H1 (cell line): Measurements from ENCODE around the gene ADGRD2. TPM values are rescaled to one million over a fixed set of nuclear protein-coding genes. Genes with fewer than 3 reads are reported as not detected.
A peak's percentile ranks its signal among the peaks of the same experiment; 100 is the strongest.

ENCODE experiments used
- CTCF ChIA-PET: fragments of 300-600 bp; sonication (Branson Sonifier 250); formaldehyde crosslinking; loops from one replicate; lab custom pipeline; 2021; ENCODE audit not compliant: partially characterized antibody; lab: Charles Lee
- POLR2A ChIA-PET: fragments of 300-600 bp; sonication (Branson Sonifier 250); formaldehyde crosslinking; loops from one replicate; lab custom pipeline; 2021; ENCODE audit warnings: inconsistent platforms; ENCODE audit not compliant: partially characterized antibody; lab: Charles Lee
- DNase-seq, 2 experiments: peaks; one replicate each; pipeline versions ENCODE4 v3.0.0 to v3.0.0-alpha.2; 2010 to 2022; ENCODE audit warnings: low spot score in 2 of 2, low read depth in 1 of 2, mixed read lengths in 1 of 2
- FAIRE-seq: peaks from 2 replicates; lab custom pipeline; 2011; peaks lifted over from hg19 to GRCh38; lab: Jason Lieb, UNC
- H2AFZ ChIP-seq: 2 replicates; pipeline ENCODE4 v1.8.1; 2012; ENCODE audit warnings: low read length, inconsistent platforms
- H2AK5ac ChIP-seq: 2 replicates; pipeline ENCODE4 v1.6.1; 2013; ENCODE audit warnings: low read depth, low read length
- H2BK120ac ChIP-seq: replicated peaks from 2 replicates; pipeline ENCODE3; 2013; ENCODE audit warnings: low read depth, low read length, inconsistent platforms
- H2BK12ac ChIP-seq: 2 replicates; pipeline ENCODE4 v1.6.1; 2013; ENCODE audit warnings: low read depth, low read length
- H2BK15ac ChIP-seq: 2 replicates; pipeline ENCODE4 v1.6.1; 2013; ENCODE audit warnings: low read length
- H2BK20ac ChIP-seq: 2 replicates; pipeline ENCODE4 v1.6.1; 2013; ENCODE audit warnings: low read length
- H2BK5ac ChIP-seq: 2 replicates; pipeline ENCODE4 v1.6.1; 2013; ENCODE audit warnings: low read depth, low read length
- H3K14ac ChIP-seq: 2 replicates; pipeline ENCODE4 v1.6.1; 2013; ENCODE audit warnings: inconsistent platforms; ENCODE audit not compliant: insufficient read length
- H3K18ac ChIP-seq: 2 replicates; pipeline ENCODE4 v1.6.1; 2013; ENCODE audit warnings: low read length; ENCODE audit errors: extremely low read depth
- H3K23ac ChIP-seq: 2 replicates; pipeline ENCODE4 v1.6.1; 2013; ENCODE audit warnings: inconsistent platforms; ENCODE audit not compliant: insufficient read length
- H3K23me2 ChIP-seq: 2 replicates; pipeline ENCODE4 v1.6.1; 2013; ENCODE audit warnings: low read depth, low read length
- H3K27ac ChIP-seq: 2 replicates; pipeline ENCODE4 v1.6.1; 2011; ENCODE audit warnings: low read depth, low read length, inconsistent platforms
- H3K27me3 ChIP-seq, 4 experiments: replicated peaks in 1 of 4; 1 replicate in 1 of 4; 2 replicates in 3 of 4; pipeline versions ENCODE4 v1.6.1 to v1.8.1; 2011 to 2013; ENCODE audit warnings: low read length in 3 of 4, mild to moderate bottlenecking in 3 of 4, inconsistent platforms in 2 of 4, mixed read lengths in 2 of 4, moderate library complexity in 1 of 4; ENCODE audit not compliant: control insufficient read depth in 3 of 4, insufficient read depth in 3 of 4; ENCODE audit errors: extremely low read depth in 1 of 4
- H3K36me3 ChIP-seq, 4 experiments: 2 replicates each; pipeline versions ENCODE4 v1.6.1 to v1.8.1; 2011 to 2013; ENCODE audit warnings: mild to moderate bottlenecking in 4 of 4, low read length in 3 of 4, moderate library complexity in 2 of 4, control low read depth in 1 of 4, inconsistent platforms in 1 of 4; ENCODE audit not compliant: insufficient read depth in 4 of 4, control insufficient read depth in 2 of 4
- H3K4ac ChIP-seq: replicated peaks from 2 replicates; pipeline ENCODE3; 2013; ENCODE audit warnings: low read length, low read depth, mixed read lengths, inconsistent platforms; ENCODE audit not compliant: insufficient read length
- H3K4me1 ChIP-seq, 4 experiments: replicated peaks in 1 of 4; 1 replicate in 1 of 4; 2 replicates in 3 of 4; pipeline versions ENCODE4 v1.6.1 to v1.8.1; 2011 to 2013; ENCODE audit warnings: low read length in 3 of 4, inconsistent platforms in 2 of 4, mixed read lengths in 1 of 4; ENCODE audit not compliant: insufficient read depth in 4 of 4, control insufficient read depth in 3 of 4
- H3K4me2 ChIP-seq, 2 experiments: 2 replicates each; pipeline versions ENCODE4 v1.6.1 to v1.8.1; 2011 to 2013; ENCODE audit warnings: low read depth in 2 of 2, low read length in 2 of 2, control low read depth in 1 of 2, inconsistent platforms in 1 of 2, mild to moderate bottlenecking in 1 of 2; ENCODE audit not compliant: insufficient read depth in 1 of 2
- H3K4me3 ChIP-seq, 4 experiments: fragments of 200-600, 300-600 bp in 1 of 4; sonication (generic), shearing (Covaris generic), sonication (Bioruptor Twin) in 1 of 4; 2 replicates each; pipeline versions ENCODE4 v1.5.1 to v1.8.1; 2011 to 2016; ENCODE audit warnings: low read length in 4 of 4, low read depth in 3 of 4, control low read depth in 2 of 4, inconsistent platforms in 2 of 4, mild to moderate bottlenecking in 2 of 4, mixed read lengths in 1 of 4, moderate library complexity in 1 of 4; ENCODE audit not compliant: insufficient read depth in 2 of 4; ENCODE audit errors: extremely low read depth in 1 of 4
- H3K56ac ChIP-seq: replicated peaks from 2 replicates; pipeline ENCODE3; 2013; ENCODE audit warnings: low read depth, mild to moderate bottlenecking, mixed read lengths, low read length, inconsistent platforms; ENCODE audit not compliant: insufficient read length
- H3K79me1 ChIP-seq: 2 replicates; pipeline ENCODE4 v1.6.1; 2013; ENCODE audit warnings: low read depth, low read length, control low read depth
- H3K79me2 ChIP-seq, 2 experiments: 2 replicates each; pipeline versions ENCODE4 v1.6.1 to v1.8.1; 2012 to 2013; ENCODE audit warnings: low read length in 2 of 2, mild to moderate bottlenecking in 2 of 2, inconsistent platforms in 1 of 2; ENCODE audit not compliant: insufficient read depth in 2 of 2, control insufficient read depth in 1 of 2
- H3K9ac ChIP-seq, 4 experiments: replicated peaks in 1 of 4; 1 replicate in 1 of 4; 2 replicates in 3 of 4; pipeline versions ENCODE4 v1.6.1 to v1.8.1; 2011 to 2013; ENCODE audit warnings: low read depth in 3 of 4, low read length in 3 of 4, control low read depth in 2 of 4, mild to moderate bottlenecking in 2 of 4, moderate library complexity in 2 of 4, inconsistent platforms in 1 of 4; ENCODE audit errors: extremely low read depth in 1 of 4
- H3K9me3 ChIP-seq, 2 experiments: 2 replicates each; pipeline versions ENCODE4 v1.6.1 to v1.8.1; 2012 to 2013; ENCODE audit warnings: mild to moderate bottlenecking in 2 of 2, moderate library complexity in 2 of 2, control low read depth in 1 of 2, inconsistent platforms in 1 of 2, low read depth in 1 of 2, low read length in 1 of 2, mixed read lengths in 1 of 2; ENCODE audit not compliant: insufficient read depth in 2 of 2
- H4K20me1 ChIP-seq, 2 experiments: replicated peaks in 1 of 2; 2 replicates each; pipeline versions ENCODE3 to v1.8.1; 2011 to 2013; ENCODE audit warnings: inconsistent platforms in 2 of 2, low read length in 2 of 2, mild to moderate bottlenecking in 1 of 2; ENCODE audit not compliant: insufficient read depth in 2 of 2, control insufficient read depth in 1 of 2
- H4K5ac ChIP-seq: 2 replicates; pipeline ENCODE4 v1.6.1; 2013; ENCODE audit warnings: low read length, low read depth, mixed read lengths, inconsistent platforms; ENCODE audit not compliant: insufficient read length
- H4K8ac ChIP-seq: 2 replicates; pipeline ENCODE4 v1.8.0; 2013; ENCODE audit warnings: mild to moderate bottlenecking, moderate library complexity, low read length, inconsistent platforms; ENCODE audit not compliant: insufficient read depth; ENCODE audit errors: extremely low read depth
- H4K91ac ChIP-seq: replicated peaks from 2 replicates; pipeline ENCODE3; 2013; ENCODE audit warnings: low read length, mixed read lengths, inconsistent platforms; ENCODE audit not compliant: insufficient read length
- BRCA1 ChIP-seq: IDR thresholded peaks from 2 replicates; pipeline ENCODE4 v1.6.1; 2012; ENCODE audit warnings: low read depth, low read length, improper control_type of control experiment
- CBX5 ChIP-seq: fragments of 300-800, 300-1000 bp; sonication (generic); IDR thresholded peaks from 2 replicates; pipeline ENCODE4 v1.7.1; 2016; ENCODE audit warnings: antibody characterized with exemption, low read length, low read depth
- HDAC6 ChIP-seq: IDR thresholded peaks from one replicate; pipeline ENCODE4 v1.7.1; 2012; ENCODE audit warnings: low read depth, mild to moderate bottlenecking, inconsistent platforms, low read length, moderate library complexity
- RFX5 ChIP-seq: IDR thresholded peaks from 2 replicates; pipeline ENCODE4 v1.6.1; 2011; ENCODE audit warnings: low read depth, low read length, improper control_type of control experiment, borderline replicate concordance
- SAP30 ChIP-seq: fragments of 300-600 bp; sonication (generic); IDR thresholded peaks from 2 replicates; pipeline ENCODE4 v1.7.1; 2012; ENCODE audit warnings: low read length, moderate library complexity, mild to moderate bottlenecking, inconsistent platforms; ENCODE audit not compliant: insufficient read depth, insufficient replicate concordance
- SRF ChIP-seq: IDR thresholded peaks from 2 replicates; pipeline ENCODE4 v1.6.1; 2011; ENCODE audit warnings: mild to moderate bottlenecking, low read depth, low read length, moderate library complexity
- TBP ChIP-seq: IDR thresholded peaks from 2 replicates; pipeline ENCODE4 v1.6.1; 2011; ENCODE audit warnings: low read depth, low read length, improper control_type of control experiment
- WGBS, 2 experiments: shearing (Covaris generic) in 1 of 2; methylation state at CpG; one replicate each; pipeline versions ENCODE4 v1.1.6 to v1.1.7; 2013 to 2015; ENCODE audit warnings: low lambda C conversion rate in 2 of 2, mixed read lengths in 2 of 2, inconsistent platforms in 1 of 2, low coverage in 1 of 2, missing lambda C conversion rate in 1 of 2; ENCODE audit not compliant: insufficient replicate concordance in 2 of 2, insufficient coverage in 1 of 2, insufficient read length in 1 of 2; ENCODE audit errors: extremely low coverage in 1 of 2, missing lambda C conversion rate in 1 of 2; 5-methylcytosine and 5-hydroxymethylcytosine counted together
- polyA plus RNA-seq, 7 experiments: library from polyadenylated mRNA; depleted of rRNA in 3 of 7; stranded (reverse) in 5 of 7; unstranded in 2 of 7; fragments of >200 nt in 5 of 7; fragments of 200-250 nt in 2 of 7; gene quantifications; 1 replicate in 5 of 7; 2 replicates in 1 of 7; 4 replicates in 1 of 7; pipeline versions ENCODE4 v1.2.1 to v1.2.3, GENCODE V29; 2011 to 2013; ENCODE audit warnings: missing spikeins in 2 of 7, mixed read lengths in 2 of 7
- total RNA-seq: library from RNA; stranded (reverse); fragmentation: NEBNext Ultra II Directional; extraction: Animal tissue kit (Norgen Biotek cat#: 25700); gene quantifications from 2 replicates; pipeline ENCODE4 v1.2.1, GENCODE V29; 2021
- TF ChIP-seq, protein P1 (sequence below): IDR thresholded peaks from 2 replicates; pipeline ENCODE4 v1.6.1; 2011; ENCODE audit warnings: low read length, improper control_type of control experiment
- TF ChIP-seq, protein P2 (sequence below), 3 experiments: IDR thresholded peaks; 1 replicate in 2 of 3; 2 replicates in 1 of 3; pipeline versions ENCODE4 v1.5.1 to v1.6.1; 2011; ENCODE audit warnings: low read length in 3 of 3, mild to moderate bottlenecking in 3 of 3, inconsistent platforms in 2 of 3, low read depth in 1 of 3, moderate library complexity in 1 of 3; ENCODE audit not compliant: insufficient read depth in 1 of 3; ENCODE audit errors: control extremely low read depth in 1 of 3

Gene ADGRD2
- total and polyA plus RNA-seq, 2 of the 8 experiments (the other 6 are each of a cell fraction or from before 2014, with no cell fraction given): 0.41 to 1.4 TPM

DNA sequence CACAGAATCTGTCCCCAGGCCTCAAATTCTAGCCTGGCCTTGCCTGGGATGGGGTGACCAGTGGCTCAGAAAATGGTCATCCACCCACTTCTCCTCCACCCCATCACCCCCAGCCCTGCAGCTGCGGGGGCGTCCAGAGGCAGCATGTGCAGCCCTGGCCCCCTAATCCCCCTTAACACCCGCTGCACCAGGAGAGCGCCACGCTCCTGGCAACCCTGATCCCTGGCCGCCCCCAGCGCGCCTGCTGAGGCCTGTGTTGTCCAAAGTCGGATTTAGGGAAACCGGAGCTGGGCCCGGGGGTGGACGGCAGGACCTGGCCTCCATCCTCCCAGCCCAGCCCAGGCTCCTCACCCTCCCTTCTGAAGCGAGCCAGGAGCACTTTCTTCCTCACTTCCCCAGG, 35.0 kb downstream of the ADGRD2 start:
- Histone ChIP-seq H2AFZ (no peak overlapping the region), H3K4me2 (no peak overlapping the region), H3K4me3 (no peak overlapping the region), H2BK120ac (no peak overlapping the region), H3K27me3 (peaks cover 0 to 17% (median 10%) of the 10 kb centered on the region in 4 experiments; a peak in 6 of 7 replicates), H3K9me3 (no peaks in the 10 kb centered on the region), H2BK5ac (no peak overlapping the region), H3K36me3 (no peaks in the 10 kb centered on the region), H3K23ac (no peak overlapping the region), H2AK5ac (no peak overlapping the region), H3K79me2 (no peaks in the 10 kb centered on the region), H3K27ac (no peak overlapping the region), H3K4me1 (peaks cover 6 to 35% (median 17%) of the 10 kb centered on the region in 4 experiments), H2BK12ac (0 out of 2 replicates have a peak overlapping the region, but pooled peaks have one; percentile 27), H4K20me1 (peaks cover 0 to 7% of the 10 kb centered on the region in 2 experiments), H3K56ac (no peak overlapping the region), H2BK20ac (no peak overlapping the region), H3K79me1 (no peaks in the 10 kb centered on the region), H3K9ac (no peak overlapping the region), H4K91ac (no peak overlapping the region), H3K23me2 (peaks cover 4% of the 10 kb centered on the region; the same call in 1 of the 2 replicates), H4K5ac (no peak overlapping the region), H3K4ac (no peak overlapping the region), H3K18ac (no peak overlapping the region), H2BK15ac (no peak overlapping the region), H4K8ac (no peak overlapping the region), H3K14ac (no peak overlapping the region)
- DNase-seq (no peak), FAIRE-seq (no peak)
- WGBS, 2 experiments: 86% methylated on average over 12 of the region's 13 CpGs; no CpG with 5 or more reads in 1 of the 2 experiments
- CTCF ChIA-PET: interaction anchor here (0.9 to 2.6 kb wide), 4 partner anchors 12 to 52 kb away, joined by 3 to 9 read pairs (median 6); no protein-coding TSS in a partner anchor
- POLR2A ChIA-PET: interaction anchor here (1.0 to 3.1 kb wide), 3 partner anchors 12 to 21 kb away, joined by 3 to 11 read pairs (median 6); no protein-coding TSS in a partner anchor
- TF ChIP-seq, protein P1, sequence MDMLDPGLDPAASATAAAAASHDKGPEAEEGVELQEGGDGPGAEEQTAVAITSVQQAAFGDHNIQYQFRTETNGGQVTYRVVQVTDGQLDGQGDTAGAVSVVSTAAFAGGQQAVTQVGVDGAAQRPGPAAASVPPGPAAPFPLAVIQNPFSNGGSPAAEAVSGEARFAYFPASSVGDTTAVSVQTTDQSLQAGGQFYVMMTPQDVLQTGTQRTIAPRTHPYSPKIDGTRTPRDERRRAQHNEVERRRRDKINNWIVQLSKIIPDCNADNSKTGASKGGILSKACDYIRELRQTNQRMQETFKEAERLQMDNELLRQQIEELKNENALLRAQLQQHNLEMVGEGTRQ: no peak
- no peak for TF ChIP-seq BRCA1
- TF ChIP-seq HDAC6: no peak
- no peak for TF ChIP-seq TBP
- TF ChIP-seq, protein P2, sequence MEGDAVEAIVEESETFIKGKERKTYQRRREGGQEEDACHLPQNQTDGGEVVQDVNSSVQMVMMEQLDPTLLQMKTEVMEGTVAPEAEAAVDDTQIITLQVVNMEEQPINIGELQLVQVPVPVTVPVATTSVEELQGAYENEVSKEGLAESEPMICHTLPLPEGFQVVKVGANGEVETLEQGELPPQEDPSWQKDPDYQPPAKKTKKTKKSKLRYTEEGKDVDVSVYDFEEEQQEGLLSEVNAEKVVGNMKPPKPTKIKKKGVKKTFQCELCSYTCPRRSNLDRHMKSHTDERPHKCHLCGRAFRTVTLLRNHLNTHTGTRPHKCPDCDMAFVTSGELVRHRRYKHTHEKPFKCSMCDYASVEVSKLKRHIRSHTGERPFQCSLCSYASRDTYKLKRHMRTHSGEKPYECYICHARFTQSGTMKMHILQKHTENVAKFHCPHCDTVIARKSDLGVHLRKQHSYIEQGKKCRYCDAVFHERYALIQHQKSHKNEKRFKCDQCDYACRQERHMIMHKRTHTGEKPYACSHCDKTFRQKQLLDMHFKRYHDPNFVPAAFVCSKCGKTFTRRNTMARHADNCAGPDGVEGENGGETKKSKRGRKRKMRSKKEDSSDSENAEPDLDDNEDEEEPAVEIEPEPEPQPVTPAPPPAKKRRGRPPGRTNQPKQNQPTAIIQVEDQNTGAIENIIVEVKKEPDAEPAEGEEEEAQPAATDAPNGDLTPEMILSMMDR (IDR thresholded peaks at IDR 0.05; ENCODE audit: control extremely low read depth in 1 of 3, insufficient read depth in 1 of 3, low read depth in 1 of 3, low read length in 3 of 3): no peak
- TF ChIP-seq SAP30: no peak
- no peak for TF ChIP-seq RFX5
- no peak for TF ChIP-seq CBX5
- TF ChIP-seq SRF: no peak
